ENCODE results near the gene SNX9.

Gene SNX9

DNA sequence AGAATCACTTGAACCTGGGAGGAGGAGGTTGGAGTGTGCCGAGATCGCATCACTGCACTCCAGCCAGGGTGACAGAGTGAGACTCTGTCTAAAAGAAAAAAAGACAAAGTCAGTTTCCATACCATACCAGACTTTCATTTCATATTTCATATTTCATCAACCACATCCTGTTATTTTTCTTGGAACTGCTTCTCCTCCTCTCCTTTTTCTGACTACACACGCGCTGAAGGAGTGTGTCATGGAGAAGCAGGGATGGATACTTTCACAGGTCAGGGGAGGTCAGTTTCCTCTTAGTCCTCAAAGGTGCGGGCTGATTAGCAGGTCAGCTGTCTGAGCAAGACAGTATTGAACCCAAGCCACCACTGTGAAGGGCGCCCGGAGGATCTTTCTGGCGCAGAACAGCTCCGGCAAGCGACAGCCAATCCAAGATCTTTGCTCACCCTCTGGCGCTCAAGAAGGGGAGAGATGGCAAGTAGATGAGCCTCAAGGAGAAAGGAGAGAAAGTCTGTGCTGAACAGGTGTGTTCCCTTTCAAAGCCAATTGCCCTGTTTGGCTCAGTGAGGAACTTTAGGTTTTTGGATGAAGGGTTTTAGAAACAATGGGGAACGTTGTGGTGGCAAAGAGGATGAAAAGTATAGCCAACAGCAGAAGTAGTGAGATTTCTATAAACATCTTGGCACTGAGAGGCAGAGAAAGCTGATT is 139.7 kb downstream of the SNX9 start:
- TF ChIP-seq ZBTB7A (IDR thresholded peaks at IDR 0.05; ENCODE audit: low read depth), result no peak
- TF ChIP-seq, protein P1, sequence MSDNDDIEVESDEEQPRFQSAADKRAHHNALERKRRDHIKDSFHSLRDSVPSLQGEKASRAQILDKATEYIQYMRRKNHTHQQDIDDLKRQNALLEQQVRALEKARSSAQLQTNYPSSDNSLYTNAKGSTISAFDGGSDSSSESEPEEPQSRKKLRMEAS (IDR thresholded peaks at IDR 0.05), result no peak
- TF ChIP-seq YY1 (IDR thresholded peaks at IDR 0.05; ENCODE audit: low read depth), result no peak
- TF ChIP-seq, protein P2, sequence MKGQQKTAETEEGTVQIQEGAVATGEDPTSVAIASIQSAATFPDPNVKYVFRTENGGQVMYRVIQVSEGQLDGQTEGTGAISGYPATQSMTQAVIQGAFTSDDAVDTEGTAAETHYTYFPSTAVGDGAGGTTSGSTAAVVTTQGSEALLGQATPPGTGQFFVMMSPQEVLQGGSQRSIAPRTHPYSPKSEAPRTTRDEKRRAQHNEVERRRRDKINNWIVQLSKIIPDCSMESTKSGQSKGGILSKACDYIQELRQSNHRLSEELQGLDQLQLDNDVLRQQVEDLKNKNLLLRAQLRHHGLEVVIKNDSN (IDR thresholded peaks at IDR 0.05), result no peak
- TF ChIP-seq, protein P3, sequence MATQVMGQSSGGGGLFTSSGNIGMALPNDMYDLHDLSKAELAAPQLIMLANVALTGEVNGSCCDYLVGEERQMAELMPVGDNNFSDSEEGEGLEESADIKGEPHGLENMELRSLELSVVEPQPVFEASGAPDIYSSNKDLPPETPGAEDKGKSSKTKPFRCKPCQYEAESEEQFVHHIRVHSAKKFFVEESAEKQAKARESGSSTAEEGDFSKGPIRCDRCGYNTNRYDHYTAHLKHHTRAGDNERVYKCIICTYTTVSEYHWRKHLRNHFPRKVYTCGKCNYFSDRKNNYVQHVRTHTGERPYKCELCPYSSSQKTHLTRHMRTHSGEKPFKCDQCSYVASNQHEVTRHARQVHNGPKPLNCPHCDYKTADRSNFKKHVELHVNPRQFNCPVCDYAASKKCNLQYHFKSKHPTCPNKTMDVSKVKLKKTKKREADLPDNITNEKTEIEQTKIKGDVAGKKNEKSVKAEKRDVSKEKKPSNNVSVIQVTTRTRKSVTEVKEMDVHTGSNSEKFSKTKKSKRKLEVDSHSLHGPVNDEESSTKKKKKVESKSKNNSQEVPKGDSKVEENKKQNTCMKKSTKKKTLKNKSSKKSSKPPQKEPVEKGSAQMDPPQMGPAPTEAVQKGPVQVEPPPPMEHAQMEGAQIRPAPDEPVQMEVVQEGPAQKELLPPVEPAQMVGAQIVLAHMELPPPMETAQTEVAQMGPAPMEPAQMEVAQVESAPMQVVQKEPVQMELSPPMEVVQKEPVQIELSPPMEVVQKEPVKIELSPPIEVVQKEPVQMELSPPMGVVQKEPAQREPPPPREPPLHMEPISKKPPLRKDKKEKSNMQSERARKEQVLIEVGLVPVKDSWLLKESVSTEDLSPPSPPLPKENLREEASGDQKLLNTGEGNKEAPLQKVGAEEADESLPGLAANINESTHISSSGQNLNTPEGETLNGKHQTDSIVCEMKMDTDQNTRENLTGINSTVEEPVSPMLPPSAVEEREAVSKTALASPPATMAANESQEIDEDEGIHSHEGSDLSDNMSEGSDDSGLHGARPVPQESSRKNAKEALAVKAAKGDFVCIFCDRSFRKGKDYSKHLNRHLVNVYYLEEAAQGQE (IDR thresholded peaks at IDR 0.05; ENCODE audit: low read depth), result no peak
- TF ChIP-seq NFIC (IDR thresholded peaks at IDR 0.05), result no peak
- TF ChIP-seq FOXM1 (IDR thresholded peaks at IDR 0.05; ENCODE audit: borderline replicate concordance, low read depth), result no peak
- TF ChIP-seq CREB1 (IDR thresholded peaks at IDR 0.05; ENCODE audit: low read depth), result no peak
- no peak for TF ChIP-seq TAF1 (IDR thresholded peaks at IDR 0.05; ENCODE audit: low read depth)
- TF ChIP-seq TCF12 (IDR thresholded peaks at IDR 0.05; ENCODE audit: low read depth), result no peak
- no peak for TF ChIP-seq CEBPB (IDR thresholded peaks at IDR 0.05)
- TF ChIP-seq TEAD4 (IDR thresholded peaks at IDR 0.05), result no peak
- TF ChIP-seq EP300 (IDR thresholded peaks at IDR 0.05; ENCODE audit: borderline replicate concordance), result no peak
- no peak for TF ChIP-seq EGR1 (IDR thresholded peaks at IDR 0.05)
- no peak for TF ChIP-seq RAD21 (IDR thresholded peaks at IDR 0.05; ENCODE audit: low read depth)

DNA sequence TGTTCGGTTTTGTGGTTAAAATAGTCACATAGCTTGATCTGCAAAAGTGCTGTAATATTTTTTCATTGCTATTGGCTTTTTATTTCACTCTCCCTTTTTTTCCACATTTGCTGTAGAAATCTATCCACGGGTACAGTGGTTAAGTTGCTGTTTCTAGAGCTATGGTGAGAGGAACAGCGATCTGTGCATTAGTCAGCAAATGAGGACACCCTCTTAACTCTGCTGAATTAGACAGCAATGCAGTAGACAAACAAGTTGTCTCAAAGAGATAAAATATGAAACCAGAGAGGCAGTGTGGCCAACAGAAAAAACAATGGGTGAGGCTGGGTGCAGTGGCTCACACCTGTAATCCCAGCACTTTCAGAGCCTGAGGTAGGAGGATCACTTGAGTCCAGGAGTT is 141.1 kb downstream of the SNX9 start:
- TF ChIP-seq, protein P1 (IDR thresholded peaks at IDR 0.05), result no peak
- TF ChIP-seq FOXM1 (IDR thresholded peaks at IDR 0.05; ENCODE audit: borderline replicate concordance, low read depth), result no peak
- no peak for TF ChIP-seq EP300 (IDR thresholded peaks at IDR 0.05; ENCODE audit: borderline replicate concordance)
- TF ChIP-seq NFIC (IDR thresholded peaks at IDR 0.05), result no peak
- no peak for TF ChIP-seq TCF12 (IDR thresholded peaks at IDR 0.05; ENCODE audit: low read depth)
- no peak for TF ChIP-seq ZBTB7A (IDR thresholded peaks at IDR 0.05; ENCODE audit: low read depth)
- TF ChIP-seq EGR1 (IDR thresholded peaks at IDR 0.05), result no peak
- no peak for TF ChIP-seq RAD21 (IDR thresholded peaks at IDR 0.05; ENCODE audit: low read depth)
- no peak for TF ChIP-seq TAF1 (IDR thresholded peaks at IDR 0.05; ENCODE audit: low read depth)
- no peak for TF ChIP-seq CEBPB (IDR thresholded peaks at IDR 0.05)
- no peak for TF ChIP-seq YY1 (IDR thresholded peaks at IDR 0.05; ENCODE audit: low read depth)
- no peak for TF ChIP-seq TEAD4 (IDR thresholded peaks at IDR 0.05)
- TF ChIP-seq, protein P3 (IDR thresholded peaks at IDR 0.05; ENCODE audit: low read depth), result no peak
- TF ChIP-seq, protein P2 (IDR thresholded peaks at IDR 0.05), result no peak
- TF ChIP-seq CREB1 (IDR thresholded peaks at IDR 0.05; ENCODE audit: low read depth), result no peak

DNA sequence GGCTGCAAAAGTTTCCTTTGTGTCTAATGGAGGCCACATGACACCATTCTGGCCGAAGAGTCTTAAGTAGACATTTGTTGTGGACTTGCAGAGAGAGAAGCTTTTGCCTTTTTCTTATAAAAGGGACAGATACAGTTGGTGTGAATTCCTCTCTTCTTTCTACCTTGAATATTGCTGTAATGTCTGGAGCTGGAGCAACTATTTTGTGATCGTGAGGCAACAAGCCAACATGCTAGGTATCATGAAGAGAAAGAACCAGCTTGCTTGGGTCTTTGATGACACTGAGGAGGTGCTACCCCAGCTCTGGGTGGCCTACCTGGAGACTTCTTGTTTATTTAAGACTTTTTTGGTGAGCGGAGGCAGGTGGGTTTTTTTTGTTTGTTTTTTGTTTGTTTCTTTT is 142.3 kb downstream of the SNX9 start:
- TF ChIP-seq, protein P3 (IDR thresholded peaks at IDR 0.05; ENCODE audit: low read depth), result no peak
- no peak for TF ChIP-seq TEAD4 (IDR thresholded peaks at IDR 0.05)
- no peak for TF ChIP-seq FOXM1 (IDR thresholded peaks at IDR 0.05; ENCODE audit: borderline replicate concordance, low read depth)
- TF ChIP-seq ZBTB7A (IDR thresholded peaks at IDR 0.05; ENCODE audit: low read depth), result no peak
- TF ChIP-seq YY1 (IDR thresholded peaks at IDR 0.05; ENCODE audit: low read depth), result no peak
- TF ChIP-seq NFIC (IDR thresholded peaks at IDR 0.05), result no peak
- no peak for TF ChIP-seq TAF1 (IDR thresholded peaks at IDR 0.05; ENCODE audit: low read depth)
- TF ChIP-seq, protein P2 (IDR thresholded peaks at IDR 0.05), result no peak
- TF ChIP-seq CREB1 (IDR thresholded peaks at IDR 0.05; ENCODE audit: low read depth), result no peak
- TF ChIP-seq EP300 (IDR thresholded peaks at IDR 0.05; ENCODE audit: borderline replicate concordance), result no peak
- TF ChIP-seq CEBPB (IDR thresholded peaks at IDR 0.05), result no peak
- TF ChIP-seq, protein P1 (IDR thresholded peaks at IDR 0.05), result no peak

Measured in Ishikawa (cell line).